Ovary (tissue), 3 donors: ENCODE results near the gene CDHR2.

ENCODE experiments used
- CTCF ChIP-seq, 3 donors: fragments of 450-650 bp in 2 of 3; fragments of 200-600 bp in 1 of 3; IDR thresholded peaks; one replicate each; pipeline versions ENCODE4 v1.5.1 to v1.8.0; 2016 to 2022; ENCODE audit warnings: antibody characterized with exemption in 3 of 3, mild to moderate bottlenecking in 1 of 3
- POLR2A ChIP-seq: fragments of 450-650 bp; IDR thresholded peaks from one replicate; pipeline ENCODE4 v1.6.1; 2017; ENCODE audit warnings: antibody characterized with exemption, mild to moderate bottlenecking, moderate library complexity
- donor health status: DM: no; HTN: no; CAD: no.

- TF ChIP-seq CTCF (IDR thresholded peaks at IDR 0.05): no peak
- TF ChIP-seq POLR2A: no peak
Measured at GRCh38 chr5:176614805-176615478, 65.8 kb downstream of the CDHR2 start.
